H1 (cell line): ENCODE results near the gene CD44. TPM values are rescaled to one million over a fixed set of nuclear protein-coding genes. Genes with fewer than 3 reads are reported as not detected.

ENCODE experiments used
- CTCF ChIA-PET: fragments of 300-600 bp; sonication (Branson Sonifier 250); formaldehyde crosslinking; loops from one replicate; lab custom pipeline; 2021; ENCODE audit not compliant: partially characterized antibody; lab: Charles Lee
- POLR2A ChIA-PET: fragments of 300-600 bp; sonication (Branson Sonifier 250); formaldehyde crosslinking; loops from one replicate; lab custom pipeline; 2021; ENCODE audit warnings: inconsistent platforms; ENCODE audit not compliant: partially characterized antibody; lab: Charles Lee
- DNase-seq, 2 experiments: peaks; one replicate each; pipeline versions ENCODE4 v3.0.0 to v3.0.0-alpha.2; 2010 to 2022; ENCODE audit warnings: low spot score in 2 of 2, low read depth in 1 of 2, mixed read lengths in 1 of 2
- FAIRE-seq: peaks from 2 replicates; lab custom pipeline; 2011; peaks lifted over from hg19 to GRCh38; lab: Jason Lieb, UNC
- H2AFZ ChIP-seq: 2 replicates; pipeline ENCODE4 v1.8.1; 2012; ENCODE audit warnings: low read length, inconsistent platforms
- H2AK5ac ChIP-seq: 2 replicates; pipeline ENCODE4 v1.6.1; 2013; ENCODE audit warnings: low read depth, low read length
- H2BK120ac ChIP-seq: replicated peaks from 2 replicates; pipeline ENCODE3; 2013; ENCODE audit warnings: low read depth, low read length, inconsistent platforms
- H2BK12ac ChIP-seq: 2 replicates; pipeline ENCODE4 v1.6.1; 2013; ENCODE audit warnings: low read depth, low read length
- H2BK15ac ChIP-seq: 2 replicates; pipeline ENCODE4 v1.6.1; 2013; ENCODE audit warnings: low read length
- H2BK20ac ChIP-seq: 2 replicates; pipeline ENCODE4 v1.6.1; 2013; ENCODE audit warnings: low read length
- H2BK5ac ChIP-seq: 2 replicates; pipeline ENCODE4 v1.6.1; 2013; ENCODE audit warnings: low read depth, low read length
- H3K14ac ChIP-seq: 2 replicates; pipeline ENCODE4 v1.6.1; 2013; ENCODE audit warnings: inconsistent platforms; ENCODE audit not compliant: insufficient read length
- H3K18ac ChIP-seq: 2 replicates; pipeline ENCODE4 v1.6.1; 2013; ENCODE audit warnings: low read length; ENCODE audit errors: extremely low read depth
- H3K23ac ChIP-seq: 2 replicates; pipeline ENCODE4 v1.6.1; 2013; ENCODE audit warnings: inconsistent platforms; ENCODE audit not compliant: insufficient read length
- H3K23me2 ChIP-seq: 2 replicates; pipeline ENCODE4 v1.6.1; 2013; ENCODE audit warnings: low read depth, low read length
- H3K27ac ChIP-seq: 2 replicates; pipeline ENCODE4 v1.6.1; 2011; ENCODE audit warnings: low read depth, low read length, inconsistent platforms
- H3K27me3 ChIP-seq, 4 experiments: replicated peaks in 1 of 4; 1 replicate in 1 of 4; 2 replicates in 3 of 4; pipeline versions ENCODE4 v1.6.1 to v1.8.1; 2011 to 2013; ENCODE audit warnings: low read length in 3 of 4, mild to moderate bottlenecking in 3 of 4, inconsistent platforms in 2 of 4, mixed read lengths in 2 of 4, moderate library complexity in 1 of 4; ENCODE audit not compliant: control insufficient read depth in 3 of 4, insufficient read depth in 3 of 4; ENCODE audit errors: extremely low read depth in 1 of 4
- H3K36me3 ChIP-seq, 4 experiments: 2 replicates each; pipeline versions ENCODE4 v1.6.1 to v1.8.1; 2011 to 2013; ENCODE audit warnings: mild to moderate bottlenecking in 4 of 4, low read length in 3 of 4, moderate library complexity in 2 of 4, control low read depth in 1 of 4, inconsistent platforms in 1 of 4; ENCODE audit not compliant: insufficient read depth in 4 of 4, control insufficient read depth in 2 of 4
- H3K4ac ChIP-seq: replicated peaks from 2 replicates; pipeline ENCODE3; 2013; ENCODE audit warnings: low read length, low read depth, mixed read lengths, inconsistent platforms; ENCODE audit not compliant: insufficient read length
- H3K4me1 ChIP-seq, 4 experiments: replicated peaks in 1 of 4; 1 replicate in 1 of 4; 2 replicates in 3 of 4; pipeline versions ENCODE4 v1.6.1 to v1.8.1; 2011 to 2013; ENCODE audit warnings: low read length in 3 of 4, inconsistent platforms in 2 of 4, mixed read lengths in 1 of 4; ENCODE audit not compliant: insufficient read depth in 4 of 4, control insufficient read depth in 3 of 4
- H3K4me2 ChIP-seq, 2 experiments: 2 replicates each; pipeline versions ENCODE4 v1.6.1 to v1.8.1; 2011 to 2013; ENCODE audit warnings: low read depth in 2 of 2, low read length in 2 of 2, control low read depth in 1 of 2, inconsistent platforms in 1 of 2, mild to moderate bottlenecking in 1 of 2; ENCODE audit not compliant: insufficient read depth in 1 of 2
- H3K4me3 ChIP-seq, 4 experiments: fragments of 200-600, 300-600 bp in 1 of 4; sonication (generic), shearing (Covaris generic), sonication (Bioruptor Twin) in 1 of 4; 2 replicates each; pipeline versions ENCODE4 v1.5.1 to v1.8.1; 2011 to 2016; ENCODE audit warnings: low read length in 4 of 4, low read depth in 3 of 4, control low read depth in 2 of 4, inconsistent platforms in 2 of 4, mild to moderate bottlenecking in 2 of 4, mixed read lengths in 1 of 4, moderate library complexity in 1 of 4; ENCODE audit not compliant: insufficient read depth in 2 of 4; ENCODE audit errors: extremely low read depth in 1 of 4
- H3K56ac ChIP-seq: replicated peaks from 2 replicates; pipeline ENCODE3; 2013; ENCODE audit warnings: low read depth, mild to moderate bottlenecking, mixed read lengths, low read length, inconsistent platforms; ENCODE audit not compliant: insufficient read length
- H3K79me1 ChIP-seq: 2 replicates; pipeline ENCODE4 v1.6.1; 2013; ENCODE audit warnings: low read depth, low read length, control low read depth
- H3K79me2 ChIP-seq, 2 experiments: 2 replicates each; pipeline versions ENCODE4 v1.6.1 to v1.8.1; 2012 to 2013; ENCODE audit warnings: low read length in 2 of 2, mild to moderate bottlenecking in 2 of 2, inconsistent platforms in 1 of 2; ENCODE audit not compliant: insufficient read depth in 2 of 2, control insufficient read depth in 1 of 2
- H3K9ac ChIP-seq, 4 experiments: replicated peaks in 1 of 4; 1 replicate in 1 of 4; 2 replicates in 3 of 4; pipeline versions ENCODE4 v1.6.1 to v1.8.1; 2011 to 2013; ENCODE audit warnings: low read depth in 3 of 4, low read length in 3 of 4, control low read depth in 2 of 4, mild to moderate bottlenecking in 2 of 4, moderate library complexity in 2 of 4, inconsistent platforms in 1 of 4; ENCODE audit errors: extremely low read depth in 1 of 4
- H3K9me3 ChIP-seq, 2 experiments: 2 replicates each; pipeline versions ENCODE4 v1.6.1 to v1.8.1; 2012 to 2013; ENCODE audit warnings: mild to moderate bottlenecking in 2 of 2, moderate library complexity in 2 of 2, control low read depth in 1 of 2, inconsistent platforms in 1 of 2, low read depth in 1 of 2, low read length in 1 of 2, mixed read lengths in 1 of 2; ENCODE audit not compliant: insufficient read depth in 2 of 2
- H4K20me1 ChIP-seq, 2 experiments: replicated peaks in 1 of 2; 2 replicates each; pipeline versions ENCODE3 to v1.8.1; 2011 to 2013; ENCODE audit warnings: inconsistent platforms in 2 of 2, low read length in 2 of 2, mild to moderate bottlenecking in 1 of 2; ENCODE audit not compliant: insufficient read depth in 2 of 2, control insufficient read depth in 1 of 2
- H4K5ac ChIP-seq: 2 replicates; pipeline ENCODE4 v1.6.1; 2013; ENCODE audit warnings: low read length, low read depth, mixed read lengths, inconsistent platforms; ENCODE audit not compliant: insufficient read length
- H4K8ac ChIP-seq: 2 replicates; pipeline ENCODE4 v1.8.0; 2013; ENCODE audit warnings: mild to moderate bottlenecking, moderate library complexity, low read length, inconsistent platforms; ENCODE audit not compliant: insufficient read depth; ENCODE audit errors: extremely low read depth
- H4K91ac ChIP-seq: replicated peaks from 2 replicates; pipeline ENCODE3; 2013; ENCODE audit warnings: low read length, mixed read lengths, inconsistent platforms; ENCODE audit not compliant: insufficient read length
- ASH2L ChIP-seq: fragments of 200-600, 300-600 bp; sonication (generic); IDR thresholded peaks from one replicate; pipeline ENCODE4 v1.7.1; 2017; ENCODE audit warnings: low read length
- EGR1 ChIP-seq: IDR thresholded peaks from 2 replicates; pipeline ENCODE4 v1.6.1; 2011; ENCODE audit warnings: low read depth, low read length, borderline replicate concordance
- EP300 ChIP-seq, 2 experiments: IDR thresholded peaks; 1 replicate in 1 of 2; 2 replicates in 1 of 2; pipeline ENCODE4 v1.6.1; 2011 to 2012; ENCODE audit warnings: low read depth in 2 of 2, low read length in 2 of 2, mild to moderate bottlenecking in 2 of 2, borderline replicate concordance in 1 of 2, inconsistent platforms in 1 of 2, moderate library complexity in 1 of 2
- KDM5A ChIP-seq: fragments of 200-600 bp; IDR thresholded peaks from 2 replicates; pipeline ENCODE4 v1.7.1; 2012; ENCODE audit warnings: mild to moderate bottlenecking, low read length, inconsistent platforms, mixed read lengths
- PHF8 ChIP-seq: fragments of 200-600 bp; sonication (generic); conservative IDR thresholded peaks from 2 replicates; pipeline ENCODE4 v1.7.1; 2012; ENCODE audit warnings: low read depth, mild to moderate bottlenecking, inconsistent platforms, low read length, moderate library complexity
- RAD21 ChIP-seq, 2 experiments: IDR thresholded peaks in 1 of 2; conservative IDR thresholded peaks in 1 of 2; 2 replicates each; pipeline ENCODE4 v1.6.1; 2011; ENCODE audit warnings: low read depth in 2 of 2, low read length in 2 of 2, improper control_type of control experiment in 1 of 2, inconsistent platforms in 1 of 2, mild to moderate bottlenecking in 1 of 2, moderate library complexity in 1 of 2
- SP2 ChIP-seq: IDR thresholded peaks from 2 replicates; pipeline ENCODE4 v1.6.1; 2012; ENCODE audit warnings: mild to moderate bottlenecking, low read length, inconsistent platforms
- SRF ChIP-seq: IDR thresholded peaks from 2 replicates; pipeline ENCODE4 v1.6.1; 2011; ENCODE audit warnings: mild to moderate bottlenecking, low read depth, low read length, moderate library complexity
- TCF12 ChIP-seq: IDR thresholded peaks from 2 replicates; pipeline ENCODE4 v1.6.1; 2011; ENCODE audit warnings: low read depth, mild to moderate bottlenecking, low read length
- WGBS, 2 experiments: shearing (Covaris generic) in 1 of 2; methylation state at CpG; one replicate each; pipeline versions ENCODE4 v1.1.6 to v1.1.7; 2013 to 2015; ENCODE audit warnings: low lambda C conversion rate in 2 of 2, mixed read lengths in 2 of 2, inconsistent platforms in 1 of 2, low coverage in 1 of 2, missing lambda C conversion rate in 1 of 2; ENCODE audit not compliant: insufficient replicate concordance in 2 of 2, insufficient coverage in 1 of 2, insufficient read length in 1 of 2; ENCODE audit errors: extremely low coverage in 1 of 2, missing lambda C conversion rate in 1 of 2; 5-methylcytosine and 5-hydroxymethylcytosine counted together
- polyA plus RNA-seq, 7 experiments: library from polyadenylated mRNA; depleted of rRNA in 3 of 7; stranded (reverse) in 5 of 7; unstranded in 2 of 7; fragments of >200 nt in 5 of 7; fragments of 200-250 nt in 2 of 7; gene quantifications; 1 replicate in 5 of 7; 2 replicates in 1 of 7; 4 replicates in 1 of 7; pipeline versions ENCODE4 v1.2.1 to v1.2.3, GENCODE V29; 2011 to 2013; ENCODE audit warnings: missing spikeins in 2 of 7, mixed read lengths in 2 of 7
- total RNA-seq: library from RNA; stranded (reverse); fragmentation: NEBNext Ultra II Directional; extraction: Animal tissue kit (Norgen Biotek cat#: 25700); gene quantifications from 2 replicates; pipeline ENCODE4 v1.2.1, GENCODE V29; 2021
- TF ChIP-seq, protein P1 (sequence below): IDR thresholded peaks from 2 replicates; pipeline ENCODE4 v1.6.1; 2012; ENCODE audit warnings: inconsistent platforms
- TF ChIP-seq, protein P2 (sequence below): IDR thresholded peaks from 2 replicates; pipeline ENCODE4 v1.6.1; 2012; ENCODE audit warnings: inconsistent platforms

The CD44 gene
- total and polyA plus RNA-seq, 2 of the 8 experiments (the other 6 are each of a cell fraction or from before 2014, with no cell fraction given) = 11.8 to 13.7 TPM

DNA sequence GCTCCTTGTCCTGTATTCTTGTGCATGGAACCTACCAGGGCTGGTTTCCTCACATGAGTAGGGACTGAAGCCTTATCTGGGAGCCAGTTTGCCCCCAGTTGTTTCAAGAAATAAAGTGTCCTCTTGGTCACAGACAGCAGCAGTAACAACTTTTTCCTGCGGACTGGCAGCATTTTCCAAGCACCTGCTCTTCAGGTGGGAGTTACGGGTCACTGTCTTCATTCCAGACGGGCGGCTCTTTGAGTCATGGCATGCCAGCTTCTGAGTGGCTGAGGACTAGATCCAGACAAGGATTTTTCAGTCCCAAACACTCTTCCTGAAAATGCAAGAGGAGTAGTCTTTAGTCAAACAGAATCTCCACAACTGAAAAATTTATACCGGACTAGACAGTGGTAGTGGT is 2.7 kb upstream of the CD44 start:
- Histone ChIP-seq H2BK120ac (no peak overlapping the region), H4K8ac (no peak overlapping the region), H4K20me1 (no peaks in the 10 kb centered on the region), H3K4me2 (no peak overlapping the region), H2AK5ac (no peak overlapping the region), H3K18ac (no peak overlapping the region), H3K79me1 (no peaks in the 10 kb centered on the region), H2BK5ac (no peak overlapping the region), H3K9ac (no peak overlapping the region), H2BK20ac (no peak overlapping the region), H3K23ac (no peak overlapping the region), H3K14ac (no peak overlapping the region), H3K4me1 (peaks cover 0 to 8% (median 3%) of the 10 kb centered on the region in 4 experiments; a peak in 5 of 7 replicates), H3K4me3 (no peak overlapping the region), H3K36me3 (no peaks in the 10 kb centered on the region), H4K91ac (no peak overlapping the region), H2AFZ (no peak overlapping the region), H3K4ac (no peak overlapping the region), H3K27ac (no peak overlapping the region), H3K23me2 (peaks cover 18% of the 10 kb centered on the region), H4K5ac (no peak overlapping the region), H2BK15ac (no peak overlapping the region), H3K79me2 (no peaks in the 10 kb centered on the region), H3K27me3 (peaks cover 21 to 35% (median 31%) of the 10 kb centered on the region in 4 experiments), H3K56ac (no peak overlapping the region), H2BK12ac (no peak overlapping the region), H3K9me3 (no peaks in the 10 kb centered on the region)
- ChIA-PET CTCF (interaction anchor here (0.9 to 1.3 kb wide), 2 partner anchors 11 to 128 kb away, joined by 3 read pairs; no protein-coding TSS in a partner anchor), POLR2A (no interaction called here)
- DNase-seq = no peak
- WGBS, 2 experiments = 93% methylated on average over 5 of the region's 5 CpGs; no CpG with 5 or more reads in 1 of the 2 experiments
- no peak for FAIRE-seq
- TF ChIP-seq PHF8 (no peak), EGR1 (no peak), EP300 (IDR thresholded peaks at IDR 0.05; ENCODE audit: borderline replicate concordance in 1 of 2, low read depth in 2 of 2, low read length in 2 of 2) (no peak), SRF (no peak), ASH2L (no peak), TCF12 (no peak), SP2 (no peak), RAD21 (IDR thresholded peaks at IDR 0.05 in 1 of 2, conservative IDR thresholded peaks at IDR 0.05 in 1 of 2; ENCODE audit: low read depth in 2 of 2, low read length in 2 of 2) (no peak), KDM5A (no peak)
- TF ChIP-seq, protein P1, sequence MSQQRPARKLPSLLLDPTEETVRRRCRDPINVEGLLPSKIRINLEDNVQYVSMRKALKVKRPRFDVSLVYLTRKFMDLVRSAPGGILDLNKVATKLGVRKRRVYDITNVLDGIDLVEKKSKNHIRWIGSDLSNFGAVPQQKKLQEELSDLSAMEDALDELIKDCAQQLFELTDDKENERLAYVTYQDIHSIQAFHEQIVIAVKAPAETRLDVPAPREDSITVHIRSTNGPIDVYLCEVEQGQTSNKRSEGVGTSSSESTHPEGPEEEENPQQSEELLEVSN = no peak
- TF ChIP-seq, protein P2, sequence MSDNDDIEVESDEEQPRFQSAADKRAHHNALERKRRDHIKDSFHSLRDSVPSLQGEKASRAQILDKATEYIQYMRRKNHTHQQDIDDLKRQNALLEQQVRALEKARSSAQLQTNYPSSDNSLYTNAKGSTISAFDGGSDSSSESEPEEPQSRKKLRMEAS = no peak
